IPS-NIHi11 (cell line): ENCODE measurements around the gene AGPAT3.

Experiments used
- DNase-seq: peaks from one replicate; pipeline ENCODE4 v3.0.0; 2012; ENCODE audit warnings: mixed read lengths, low spot score

The AGPAT3 gene

DNA sequence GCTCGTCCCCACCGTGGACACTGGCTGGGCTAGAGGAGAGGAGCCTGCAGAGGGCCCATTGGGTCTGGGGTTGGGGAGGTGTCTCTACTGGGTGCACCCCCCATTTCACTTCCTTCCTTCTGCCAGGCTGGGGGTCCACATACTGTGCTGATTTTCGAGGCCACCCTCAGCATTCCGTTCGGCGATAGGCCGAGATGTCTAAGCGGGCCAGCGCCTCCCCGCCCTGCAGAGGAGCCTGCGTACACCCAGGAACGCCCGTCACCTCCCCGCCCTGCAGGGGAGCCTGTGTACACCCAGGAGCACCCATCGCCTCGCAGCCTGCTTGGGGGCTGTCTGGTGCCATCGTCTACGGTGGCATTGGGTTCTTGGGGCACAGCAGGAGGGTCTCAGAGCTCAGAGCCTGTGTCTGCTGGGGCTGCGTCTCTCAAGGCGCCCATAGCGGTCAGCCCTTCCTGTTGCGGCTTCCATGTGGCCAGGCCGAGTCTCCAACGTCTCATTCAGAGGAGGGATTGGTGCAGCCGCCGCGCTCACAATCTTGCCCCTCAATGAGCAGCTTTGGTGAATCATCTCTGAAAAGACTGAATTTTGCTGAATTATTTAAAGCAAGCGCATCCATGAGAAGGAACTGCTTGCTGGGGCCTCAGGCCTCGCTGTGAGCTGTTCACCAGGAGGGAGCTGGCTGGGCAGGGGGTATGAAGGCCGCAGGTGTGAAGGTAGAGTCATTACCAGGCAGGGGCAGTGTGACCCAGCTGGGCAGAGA, 30.7 kb upstream of the AGPAT3 start:
- DNase-seq: peak; percentile 5

- no peak for DNase-seq
Observed at GRCh38 chr21:43835050-43835449, 30.0 kb upstream of the AGPAT3 start.

GRCh38 chr21:43835861-43836260, 29.2 kb upstream of the AGPAT3 start:
- no peak for DNase-seq

GRCh38 chr21:43836616-43837015, 28.4 kb upstream of the AGPAT3 start:
- no peak for DNase-seq

DNA sequence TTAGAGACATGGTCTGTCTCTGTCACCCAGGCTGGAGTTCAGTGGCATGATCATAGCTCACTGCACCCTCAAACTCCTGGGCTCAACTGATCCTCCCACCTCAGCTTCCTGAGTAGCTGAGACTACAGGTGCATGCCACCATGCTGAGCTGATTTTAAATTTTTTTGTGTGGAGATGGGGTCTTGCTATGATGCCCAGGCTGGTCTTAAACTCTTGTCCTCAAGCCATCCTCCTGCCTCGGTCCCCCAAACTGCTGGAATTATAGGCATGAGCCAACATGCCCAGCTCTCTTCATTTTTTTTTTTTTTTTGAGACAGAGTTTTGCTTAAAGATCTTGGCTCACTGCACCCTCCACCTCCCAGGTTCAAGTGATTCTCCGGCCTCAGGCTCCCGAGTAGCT, 24.8 kb upstream of the AGPAT3 start:
- no peak for DNase-seq

- DNase-seq: no peak
Observed at GRCh38 chr21:43842742-43843141, 22.3 kb upstream of the AGPAT3 start.

- DNase-seq: peak; percentile 59
Observed at GRCh38 chr21:43844906-43845305, 20.1 kb upstream of the AGPAT3 start.

GRCh38 chr21:43845386-43845785, 19.6 kb upstream of the AGPAT3 start:
- DNase-seq: peak; percentile 9

GRCh38 chr21:43846430-43846829, 18.6 kb upstream of the AGPAT3 start:
- DNase-seq: no peak

- DNase-seq: no peak
Observed at GRCh38 chr21:43847301-43847700, 17.7 kb upstream of the AGPAT3 start.

GRCh38 chr21:43848771-43849170, 16.3 kb upstream of the AGPAT3 start:
- no peak for DNase-seq

DNA sequence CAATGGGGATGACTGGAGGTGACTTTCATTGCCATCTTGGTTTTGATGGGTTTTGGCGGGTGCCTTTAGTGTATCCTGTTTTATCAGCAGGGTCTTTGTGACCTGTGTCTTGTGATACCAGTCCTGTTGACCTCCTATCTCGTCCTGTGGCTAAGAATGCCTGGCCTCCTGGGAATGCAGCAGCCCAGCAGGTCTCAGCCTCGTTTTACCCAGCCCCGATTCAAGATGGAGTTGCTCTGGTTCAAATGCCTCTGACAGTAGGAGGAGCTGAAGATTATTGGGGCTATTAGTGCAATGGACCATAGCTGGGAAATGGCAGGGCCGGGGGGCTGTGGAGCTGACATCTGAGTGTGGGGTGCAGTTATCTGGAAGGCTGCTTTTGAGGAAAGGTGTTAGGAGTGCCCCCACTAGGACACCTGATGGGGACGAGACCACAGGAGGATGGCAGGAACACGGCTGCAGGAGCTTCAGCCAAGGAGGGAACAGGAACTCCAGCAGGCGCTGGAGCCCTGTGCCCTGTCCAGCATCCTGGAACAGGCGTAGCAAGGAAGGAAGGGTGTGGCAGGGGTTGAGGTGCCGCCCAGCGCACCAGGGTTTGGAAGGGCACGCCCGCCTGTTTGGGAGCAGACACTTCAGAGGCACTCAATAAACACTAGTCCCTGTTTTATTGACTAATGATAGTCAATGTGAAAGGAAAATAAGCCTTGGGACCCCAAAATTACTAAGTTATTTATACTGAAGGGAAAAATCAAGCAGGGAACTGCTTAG, 15.3 kb upstream of the AGPAT3 start:
- no peak for DNase-seq

DNA sequence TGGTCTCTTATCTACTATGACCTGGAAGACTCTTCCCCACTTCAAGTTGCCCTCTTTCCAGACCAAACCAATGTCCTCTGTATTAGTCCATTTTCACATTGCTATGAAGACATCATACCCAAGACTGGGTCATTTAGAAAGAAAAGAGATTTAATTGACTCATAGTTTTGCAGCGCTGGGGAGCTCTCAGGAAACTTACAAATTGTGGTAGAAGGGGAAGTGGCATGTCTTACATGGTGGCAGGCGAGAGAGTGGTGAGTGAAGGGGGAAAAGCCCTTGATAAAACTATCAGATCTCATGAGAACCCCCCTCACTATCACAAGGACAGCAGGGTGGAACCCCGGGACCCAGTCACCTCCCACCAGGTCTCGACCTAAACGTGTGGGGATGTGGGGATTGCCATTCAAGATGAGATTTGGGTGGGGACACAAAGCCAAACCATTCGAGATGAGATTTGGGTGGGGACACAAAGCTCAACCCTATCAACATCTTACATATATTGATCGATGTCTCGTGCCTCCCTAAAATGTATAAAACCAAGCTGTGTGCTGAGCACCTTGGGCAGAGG, 14.2 kb upstream of the AGPAT3 start:
- DNase-seq: no peak

DNA sequence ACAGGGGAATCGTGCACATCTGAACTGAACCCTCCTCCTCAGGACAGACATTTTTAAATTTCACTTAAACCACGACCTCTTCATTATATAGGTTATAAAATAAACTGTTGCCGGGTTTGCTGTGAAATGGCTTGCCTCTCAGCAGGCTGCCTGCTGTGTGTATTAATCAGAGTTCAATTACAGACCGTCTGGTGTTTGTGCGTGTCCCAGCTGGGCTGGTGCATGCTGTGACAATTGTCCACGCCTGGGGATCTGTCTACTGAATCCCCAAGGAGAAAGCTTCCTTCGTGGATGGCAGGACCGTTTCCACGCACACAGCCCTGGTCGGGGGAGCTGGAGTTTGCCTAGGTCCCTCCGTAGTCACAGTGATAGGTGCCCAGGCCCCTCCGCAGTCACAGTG, 13.4 kb upstream of the AGPAT3 start:
- no peak for DNase-seq

DNA sequence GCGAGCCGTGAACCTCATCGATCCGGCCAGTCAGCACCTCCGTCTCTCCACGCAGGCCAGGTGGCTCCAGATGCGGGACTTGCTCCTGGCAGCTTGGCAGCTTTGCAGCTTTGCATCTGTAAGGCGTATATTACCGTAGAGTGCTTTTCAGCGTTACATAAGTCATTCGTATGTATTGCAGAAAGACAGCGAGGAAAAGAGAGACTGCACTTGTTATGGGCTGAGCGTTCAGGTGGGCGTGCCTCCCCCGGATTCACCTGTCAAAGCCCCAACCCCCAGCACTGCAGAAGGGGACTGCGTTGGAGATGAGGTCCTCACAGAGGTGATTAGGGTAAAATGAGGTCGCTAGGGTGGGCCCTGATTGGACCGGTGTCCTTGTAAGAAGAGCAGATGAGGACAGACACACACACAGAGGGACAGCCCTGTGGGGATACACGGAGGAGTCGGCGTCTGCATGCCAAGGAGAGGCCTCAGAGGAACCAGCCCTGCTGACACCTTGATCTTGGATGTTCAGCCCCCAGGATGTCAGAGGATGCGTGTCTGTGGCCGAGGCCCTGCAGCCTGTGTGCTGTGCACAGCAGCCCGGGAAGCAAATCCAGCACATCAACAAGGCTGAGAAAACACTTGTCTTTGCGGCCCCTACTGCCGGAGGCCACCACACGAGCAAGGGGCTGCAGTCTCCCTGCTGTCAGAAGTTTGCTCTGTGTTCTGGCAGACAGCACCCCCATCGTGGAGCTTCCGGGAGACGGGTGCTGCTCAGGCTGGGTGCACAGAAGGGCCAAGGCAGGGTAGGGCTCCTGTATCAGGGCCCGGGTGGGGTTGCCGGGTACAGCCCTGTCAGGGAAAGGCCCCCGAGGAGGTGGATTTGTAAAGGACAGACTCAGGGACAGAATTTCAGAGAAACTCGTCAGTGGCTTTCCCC, 10.9 kb upstream of the AGPAT3 start:
- no peak for DNase-seq

- DNase-seq: no peak
Observed at GRCh38 chr21:43854773-43855633, 10.0 kb upstream of the AGPAT3 start.

- no peak for DNase-seq
Observed at GRCh38 chr21:43855955-43856354, 9.1 kb upstream of the AGPAT3 start.

GRCh38 chr21:43858806-43859648, 6.0 kb upstream of the AGPAT3 start:
- no peak for DNase-seq

GRCh38 chr21:43859747-43860214, 5.2 kb upstream of the AGPAT3 start:
- no peak for DNase-seq

DNA sequence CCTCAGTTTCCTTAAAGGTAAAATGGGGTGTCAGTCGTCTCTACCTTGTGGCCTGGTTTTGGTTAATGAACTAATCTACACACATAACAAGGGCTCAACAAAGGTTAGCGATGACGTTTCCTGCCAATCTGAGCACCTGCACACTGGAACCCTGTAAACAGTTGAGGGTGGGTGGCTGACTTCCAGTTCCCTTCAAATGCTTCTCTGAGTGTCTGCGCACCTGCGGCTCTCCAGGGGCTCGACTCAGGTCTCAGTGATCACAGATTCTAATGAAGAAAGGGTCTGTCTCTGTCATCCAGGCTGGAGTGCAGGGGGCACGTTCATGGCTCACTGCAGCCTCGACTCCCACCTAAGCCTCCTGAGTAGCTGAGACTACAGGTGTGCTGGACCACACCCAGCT, 3.3 kb upstream of the AGPAT3 start:
- no peak for DNase-seq
